Gastrocnemius medialis (tissue), 4 donors: ENCODE results near the gene ILDR1. TPM values are rescaled to one million over a fixed set of nuclear protein-coding genes. Genes with fewer than 3 reads are reported as not detected.
"Not testable (repeated sequence)": the region's sequence is repeated elsewhere in the genome, so short reads cannot be mapped to it uniquely, and the experiment has no call there.

ENCODE experiments used
- ATAC-seq, 2 donors: fragments of 150-250 bp; one replicate each; pipeline ENCODE4 v1.9.1; 2016
- DNase-seq, 2 donors: peaks; one replicate each; pipeline ENCODE4 v3.0.0-alpha.2; 2019
- H3K27ac ChIP-seq, 4 donors: fragments of 200-600 bp; sonication (generic); 1 replicate in 1 of 4; 2 replicates in 3 of 4; pipeline ENCODE4 v1.5.1; 2016 to 2018; ENCODE audit warnings: mild to moderate bottlenecking in 2 of 4, moderate library complexity in 1 of 4
- H3K27me3 ChIP-seq, 3 donors: fragments of 200-600 bp; sonication (generic) in 2 of 3; 1 replicate in 1 of 3; 2 replicates in 2 of 3; pipeline versions ENCODE4 v1.5.1 to v1.6.0; 2016 to 2019; ENCODE audit warnings: mild to moderate bottlenecking in 1 of 3, moderate library complexity in 1 of 3
- H3K36me3 ChIP-seq, 2 donors: fragments of 200-600 bp; sonication (generic) in 1 of 2; one replicate each; pipeline ENCODE4 v1.5.1; 2017 to 2018
- H3K4me1 ChIP-seq, 2 donors: fragments of 200-600 bp; sonication (generic) in 1 of 2; one replicate each; pipeline ENCODE4 v1.5.1; 2016 to 2017; ENCODE audit warnings: mild to moderate bottlenecking in 2 of 2
- H3K4me3 ChIP-seq, 4 donors: fragments of 200-600 bp; sonication (generic) in 3 of 4; 1 replicate in 1 of 4; 2 replicates in 3 of 4; pipeline ENCODE4 v1.5.1; 2016 to 2019; ENCODE audit warnings: mild to moderate bottlenecking in 2 of 4
- H3K9me3 ChIP-seq, 3 donors: fragments of 200-600 bp; sonication (generic) in 2 of 3; 1 replicate in 1 of 3; 2 replicates in 2 of 3; pipeline ENCODE4 v1.5.1; 2016 to 2019
- POLR2A ChIP-seq, 2 donors: fragments of 450-650 bp; IDR thresholded peaks; one replicate each; pipeline ENCODE4 v1.6.1; 2017; ENCODE audit warnings: antibody characterized with exemption in 2 of 2, mild to moderate bottlenecking in 2 of 2, moderate library complexity in 2 of 2
- in situ Hi-C, 4 donors: fragments of 200-750 bp; cut with MboI; loops; one replicate each; pipeline versions ENCODE4 v1.15.0 to v1.8.0; 2017; ENCODE audit warnings: low sequenced_read_pairs in 4 of 4
- intact Hi-C: fragments of 100-400 bp; cut with DNase I; formaldehyde crosslinking; loops from one replicate; pipeline ENCODE4 v1.15.1; 2023; ENCODE audit warnings: low total_unique reads
- total RNA-seq, 4 donors: library from RNA; depleted of rRNA; stranded (reverse); fragments of >200 nt; gene quantifications; one replicate each; pipeline versions ENCODE4 v1.1.0 to v1.2.3, GENCODE V29; 2016
- TF ChIP-seq, protein P1 (sequence below), 5 experiments: fragments of 450-650 bp in 3 of 5; fragments of 200-600 bp in 2 of 5; sonication (generic) in 2 of 5; IDR thresholded peaks in 4 of 5; conservative IDR thresholded peaks in 1 of 5; 1 replicate in 4 of 5; 2 replicates in 1 of 5; pipeline ENCODE4 v1.5.1; 2016 to 2019; ENCODE audit warnings: antibody characterized with exemption in 5 of 5, mild to moderate bottlenecking in 3 of 5, moderate library complexity in 3 of 5

The ILDR1 gene
- total RNA-seq, 4 donors from 2014 or later, result not detected

DNA sequence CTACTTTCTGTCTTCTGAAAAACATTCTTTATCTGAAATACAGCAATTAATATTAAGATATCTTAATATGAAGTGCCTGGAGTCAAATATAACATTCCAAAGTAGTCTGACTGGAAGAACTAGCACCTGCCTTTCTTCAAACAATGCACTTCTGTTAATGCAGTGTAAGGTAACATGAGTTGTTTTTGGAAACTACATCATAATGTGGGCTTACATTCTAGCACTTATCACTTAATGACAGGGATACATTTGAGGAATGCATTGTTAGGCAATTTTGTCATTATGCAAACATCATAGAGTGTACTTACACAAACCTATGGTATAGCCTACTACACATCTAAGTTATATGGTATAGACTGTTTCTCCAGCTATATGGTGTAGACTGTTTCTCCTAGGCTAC lies 78.6 kb downstream of the ILDR1 start:
- Histone ChIP-seq H3K4me1 (no peaks in the 10 kb centered on the region), H3K27me3 (no peaks in the 10 kb centered on the region), H3K27ac (no peak overlapping the region), H3K9me3 (no peaks in the 10 kb centered on the region), H3K4me3 (no peak overlapping the region), H3K36me3 (no peaks in the 10 kb centered on the region)
- no peak for ATAC-seq
- no peak for DNase-seq
- TF ChIP-seq, protein P1, sequence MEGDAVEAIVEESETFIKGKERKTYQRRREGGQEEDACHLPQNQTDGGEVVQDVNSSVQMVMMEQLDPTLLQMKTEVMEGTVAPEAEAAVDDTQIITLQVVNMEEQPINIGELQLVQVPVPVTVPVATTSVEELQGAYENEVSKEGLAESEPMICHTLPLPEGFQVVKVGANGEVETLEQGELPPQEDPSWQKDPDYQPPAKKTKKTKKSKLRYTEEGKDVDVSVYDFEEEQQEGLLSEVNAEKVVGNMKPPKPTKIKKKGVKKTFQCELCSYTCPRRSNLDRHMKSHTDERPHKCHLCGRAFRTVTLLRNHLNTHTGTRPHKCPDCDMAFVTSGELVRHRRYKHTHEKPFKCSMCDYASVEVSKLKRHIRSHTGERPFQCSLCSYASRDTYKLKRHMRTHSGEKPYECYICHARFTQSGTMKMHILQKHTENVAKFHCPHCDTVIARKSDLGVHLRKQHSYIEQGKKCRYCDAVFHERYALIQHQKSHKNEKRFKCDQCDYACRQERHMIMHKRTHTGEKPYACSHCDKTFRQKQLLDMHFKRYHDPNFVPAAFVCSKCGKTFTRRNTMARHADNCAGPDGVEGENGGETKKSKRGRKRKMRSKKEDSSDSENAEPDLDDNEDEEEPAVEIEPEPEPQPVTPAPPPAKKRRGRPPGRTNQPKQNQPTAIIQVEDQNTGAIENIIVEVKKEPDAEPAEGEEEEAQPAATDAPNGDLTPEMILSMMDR (IDR thresholded peaks at IDR 0.05 in 4 of 5, conservative IDR thresholded peaks at IDR 0.05 in 1 of 5), result no peak
- TF ChIP-seq POLR2A (IDR thresholded peaks at IDR 0.05), result no peak
- in situ Hi-C loops, result no loop called here
- intact Hi-C loops, result no loop called here

DNA sequence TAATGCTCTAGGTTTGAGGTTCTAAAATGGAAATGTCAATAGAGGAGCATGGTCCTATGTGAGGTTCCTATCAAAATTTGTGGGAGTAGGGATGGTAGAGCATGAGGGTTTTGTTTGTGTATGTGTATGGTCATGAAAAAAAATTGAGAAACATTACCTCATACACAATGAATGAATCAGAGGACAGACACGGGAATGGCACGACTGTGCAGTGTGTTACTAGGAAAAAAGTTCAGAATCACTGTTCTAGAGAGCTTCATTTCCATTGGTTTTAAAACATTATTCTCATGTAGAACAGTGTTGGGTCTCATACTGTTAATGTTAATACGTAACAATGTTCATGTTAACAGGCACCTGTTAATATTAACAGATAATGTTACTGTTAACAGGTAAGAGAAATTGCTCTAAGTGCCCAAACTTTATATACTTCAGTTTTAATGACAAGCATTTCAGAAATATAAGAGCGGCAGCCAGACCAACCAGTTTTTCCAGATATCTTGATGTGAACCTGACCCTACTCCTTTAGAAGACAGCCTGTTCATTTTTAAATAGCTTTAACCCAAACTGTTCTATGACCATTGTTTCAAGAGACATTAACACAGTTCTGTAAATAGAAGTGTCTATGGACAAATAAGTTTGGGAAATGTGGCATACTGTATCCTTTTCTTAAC lies 79.8 kb downstream of the ILDR1 start:
- intact Hi-C loops (no loop called here), in situ Hi-C loops (no loop called here)
- Histone ChIP-seq H3K4me1 (no peaks in the 10 kb centered on the region), H3K27me3 (no peaks in the 10 kb centered on the region), H3K27ac (no peak overlapping the region), H3K36me3 (no peaks in the 10 kb centered on the region), H3K4me3 (no peak overlapping the region), H3K9me3 (no peaks in the 10 kb centered on the region)
- TF ChIP-seq POLR2A (IDR thresholded peaks at IDR 0.05), result no peak
- TF ChIP-seq, protein P1 (IDR thresholded peaks at IDR 0.05 in 4 of 5, conservative IDR thresholded peaks at IDR 0.05 in 1 of 5), result no peak
- ATAC-seq, result no peak
- DNase-seq, result no peak

DNA sequence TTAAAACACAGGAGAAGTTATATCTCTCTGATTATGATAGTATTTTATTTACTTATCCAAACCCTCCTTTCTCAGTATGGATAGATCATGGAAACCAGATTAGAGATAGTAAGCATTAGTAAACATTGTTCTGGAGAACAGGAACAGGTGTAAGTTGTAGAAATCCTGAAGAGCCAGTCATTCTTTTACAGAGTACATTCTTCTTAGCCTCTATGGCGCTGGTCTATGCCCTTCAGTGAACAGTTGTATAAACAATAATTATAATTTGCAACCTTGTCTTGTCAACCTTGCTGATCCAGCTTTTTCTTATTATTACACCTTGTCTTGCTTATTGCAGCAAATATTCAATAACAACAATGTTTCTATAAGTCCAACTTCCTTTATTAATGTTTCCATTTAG lies 80.5 kb downstream of the ILDR1 start:
- intact Hi-C loops (no loop called here), in situ Hi-C loops (no loop called here)
- H3K27ac ChIP-seq, result no peak overlapping the region
- no peaks in the 10 kb centered on the region for H3K9me3 ChIP-seq
- no peaks in the 10 kb centered on the region for H3K27me3 ChIP-seq
- no peak overlapping the region for H3K4me3 ChIP-seq
- no peak for DNase-seq
- TF ChIP-seq, protein P1 (IDR thresholded peaks at IDR 0.05 in 4 of 5, conservative IDR thresholded peaks at IDR 0.05 in 1 of 5), result no peak
- TF ChIP-seq POLR2A (IDR thresholded peaks at IDR 0.05), result no peak
- ATAC-seq, result no peak
- no peaks in the 10 kb centered on the region for H3K36me3 ChIP-seq
- no peaks in the 10 kb centered on the region for H3K4me1 ChIP-seq

DNA sequence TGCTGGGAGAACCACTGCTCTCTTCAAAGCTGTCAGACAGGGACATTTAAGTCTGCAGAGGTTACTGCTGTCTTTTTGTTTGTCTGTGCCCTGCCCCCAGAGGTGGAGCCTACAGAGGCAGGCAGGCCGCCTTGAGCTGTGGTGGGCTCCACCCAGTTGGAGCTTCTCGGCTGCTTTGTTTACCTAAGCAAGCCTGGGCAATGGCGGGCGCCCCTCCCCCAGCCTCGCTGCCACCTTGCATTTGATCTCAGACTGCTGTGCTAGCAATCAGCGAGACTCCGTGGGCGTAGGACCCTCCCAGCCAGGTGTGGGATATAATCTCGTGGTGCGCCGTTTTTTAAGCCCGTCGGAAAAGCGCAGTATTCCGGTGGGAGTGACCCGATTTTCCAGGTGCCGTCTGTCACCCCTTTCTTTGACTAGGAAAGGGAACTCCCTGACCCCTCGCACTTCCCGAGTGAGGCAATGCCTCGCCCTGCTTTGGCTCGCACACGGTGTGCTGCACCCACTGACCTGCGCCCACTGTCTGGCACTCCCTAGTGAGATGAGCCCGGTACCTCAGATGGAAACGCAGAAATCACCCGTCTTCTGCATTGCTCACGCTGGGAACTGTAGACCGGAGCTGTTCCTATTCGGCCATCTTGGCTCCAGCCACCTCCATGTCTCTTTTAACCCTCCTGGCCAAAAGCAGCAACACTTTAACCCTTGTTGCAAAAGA lies 83.7 kb downstream of the ILDR1 start:
- in situ Hi-C loops, H3K27ac ChIP-seq, H3K4me3 ChIP-seq, ATAC-seq, H3K27me3 ChIP-seq, intact Hi-C loops, H3K4me1 ChIP-seq, H3K36me3 ChIP-seq, H3K9me3 ChIP-seq, DNase-seq: not testable (repeated sequence)

Other genes with a start within 250 kb of the ILDR1 start
- gene IQCB1, start 187.2 kb downstream of the ILDR1 start, total RNA-seq, result 10 to 100 TPM in 3 of 4 donors, 1 to 10 TPM in 1; 8.8 to 14.0 (median 11.8) TPM
- 1 to 10 TPM; 2.6 to 5.7 (median 3.6) TPM for gene EAF2, start 187.0 kb downstream of the ILDR1 start, total RNA-seq
- under 1 TPM; 0.07 to 0.82 (median 0.41) TPM for gene SLC15A2, start 127.8 kb downstream of the ILDR1 start, total RNA-seq
- 1 to 10 TPM in 3 of 4 donors, under 1 TPM in 1; 0.92 to 2.4 (median 1.6) TPM for gene CD86, start 33.1 kb upstream of the ILDR1 start, total RNA-seq
- not detected for gene CASR, start 161.4 kb upstream of the ILDR1 start, total RNA-seq